OCI-LY1 (cell line): ENCODE data around the gene TARM1.

Experiments used
- H2AFZ ChIP-seq: fragments of 200-600 bp; sonication (generic), shearing (Covaris generic); 2 replicates; pipeline ENCODE4 v1.6.0; 2014; ENCODE audit warnings: antibody characterized with exemption, mild to moderate bottlenecking, low read length
- H3F3A ChIP-seq: fragments of 200-600 bp; sonication (generic), shearing (Covaris generic); 2 replicates; pipeline ENCODE4 v1.6.0; 2014; ENCODE audit warnings: mild to moderate bottlenecking, antibody characterized with exemption, low read length, moderate library complexity; ENCODE audit not compliant: insufficient read depth
- H3K27ac ChIP-seq: fragments of 200-600 bp; sonication (generic); 2 replicates; pipeline ENCODE4 v1.5.1; 2014; ENCODE audit warnings: low read length, mixed run types, mild to moderate bottlenecking, low read depth; ENCODE audit not compliant: poor library complexity, severe bottlenecking
- H3K27me3 ChIP-seq: fragments of 200-600 bp; sonication (generic); 2 replicates; pipeline ENCODE4 v1.6.0; 2014; ENCODE audit warnings: antibody characterized with exemption, mild to moderate bottlenecking, low read length, moderate library complexity; ENCODE audit not compliant: insufficient read depth
- H3K36me3 ChIP-seq: fragments of 200-600 bp; sonication (generic); 2 replicates; pipeline ENCODE4 v1.6.1; 2014; ENCODE audit warnings: mild to moderate bottlenecking, antibody characterized with exemption, low read length, moderate library complexity, mixed read lengths; ENCODE audit not compliant: insufficient read depth
- H3K4me1 ChIP-seq: fragments of 200-600 bp; sonication (generic); 2 replicates; pipeline ENCODE4 v1.5.1; 2014; ENCODE audit warnings: mild to moderate bottlenecking, low read length, moderate library complexity; ENCODE audit not compliant: insufficient read depth, severe bottlenecking
- H3K4me2 ChIP-seq: fragments of 200-600 bp; sonication (generic), shearing (Covaris generic); 2 replicates; pipeline ENCODE4 v1.6.1; 2014; ENCODE audit warnings: low read length
- H3K4me3 ChIP-seq: fragments of 200-600 bp; sonication (generic); 2 replicates; pipeline ENCODE4 v1.5.1; 2014; ENCODE audit warnings: low read length, low read depth, mild to moderate bottlenecking, mixed read lengths; ENCODE audit not compliant: poor library complexity, severe bottlenecking
- H3K79me2 ChIP-seq: fragments of 200-600 bp; shearing (Covaris generic); 2 replicates; pipeline ENCODE4 v1.6.1; 2016; ENCODE audit warnings: mixed run types, low read length, mixed read lengths; ENCODE audit not compliant: insufficient read depth
- H3K9ac ChIP-seq: fragments of 200-600 bp; sonication (generic), shearing (Covaris generic); 2 replicates; pipeline ENCODE4 v1.6.1; 2014; ENCODE audit warnings: mild to moderate bottlenecking, low read length, mixed read lengths
- H3K9me2 ChIP-seq: fragments of 200-600 bp; sonication (generic), shearing (Covaris generic); 2 replicates; pipeline ENCODE4 v1.6.1; 2014; ENCODE audit warnings: low read depth, mild to moderate bottlenecking, low read length, mixed read lengths
- H3K9me3 ChIP-seq: fragments of 200-600 bp; shearing (Covaris generic); 2 replicates; pipeline ENCODE4 v1.6.1; 2014; ENCODE audit warnings: low read length, mixed read lengths
- H4K20me1 ChIP-seq: fragments of 200-600 bp; sonication (generic), shearing (Covaris generic); 2 replicates; pipeline ENCODE4 v1.6.0; 2016; ENCODE audit warnings: mild to moderate bottlenecking, low read length; ENCODE audit not compliant: insufficient read depth
- EZH2 ChIP-seq: fragments of 200-600 bp; sonication (generic), shearing (Covaris generic); IDR thresholded peaks from 2 replicates; pipeline ENCODE4 v1.8.0; 2017; ENCODE audit warnings: borderline replicate concordance, mixed run types, mild to moderate bottlenecking, antibody characterized with exemption, low read length, moderate library complexity, mixed read lengths
- TF ChIP-seq, protein P1 (sequence below): fragments of 200-600 bp; sonication (generic), shearing (Covaris generic); IDR thresholded peaks from 2 replicates; pipeline ENCODE4 v1.5.1; 2017; ENCODE audit warnings: mild to moderate bottlenecking, antibody characterized with exemption, low read length, moderate library complexity, mixed read lengths

Gene TARM1

DNA sequence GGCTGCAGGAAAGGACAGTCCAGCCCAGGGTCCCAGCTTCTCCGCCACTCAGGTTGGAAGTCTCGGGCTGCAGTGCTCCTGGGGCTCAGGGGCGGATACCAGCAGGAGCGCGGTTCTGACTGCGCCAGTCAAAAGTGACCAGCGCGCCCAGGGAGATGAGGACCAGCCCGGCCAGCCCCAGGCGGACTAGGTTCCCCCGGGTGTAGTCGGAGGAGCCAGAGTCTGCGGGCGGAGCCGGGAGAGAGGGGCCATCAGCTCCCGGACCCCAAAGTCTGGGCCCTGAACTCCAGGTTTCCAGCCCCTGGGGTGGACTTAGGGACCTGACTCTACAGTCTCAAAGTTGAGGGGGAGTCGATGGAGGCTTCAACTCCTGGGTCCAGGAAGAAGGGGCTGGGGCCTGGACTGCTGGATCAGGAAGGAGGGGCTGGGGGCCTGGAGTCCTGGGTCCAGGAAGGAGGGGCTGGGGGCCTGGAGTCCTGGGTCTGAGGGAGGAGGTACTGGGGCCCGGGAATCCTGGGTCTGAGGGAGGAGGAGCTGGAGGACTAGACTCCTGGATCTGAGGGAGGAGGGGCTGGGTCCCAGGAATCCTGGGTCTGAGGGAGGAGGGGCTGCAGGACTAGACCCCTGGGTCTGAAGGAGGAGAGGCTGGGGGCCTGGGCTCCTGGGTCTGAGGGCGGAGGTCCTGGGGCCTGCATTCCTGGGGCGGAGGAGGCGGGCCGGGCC, 14.1 kb upstream of the TARM1 start:
- Histone ChIP-seq H3K36me3 (no peaks in the 10 kb centered on the region), H3K27me3 (no peaks in the 10 kb centered on the region), H3K4me2 (no peak overlapping the region), H3K9me2 (no peaks in the 10 kb centered on the region), H3K79me2 (no peaks in the 10 kb centered on the region), H3K9me3 (no peaks in the 10 kb centered on the region), H3K27ac (no peak overlapping the region), H2AFZ (no peak overlapping the region), H3F3A (no peaks in the 10 kb centered on the region), H3K4me1 (peaks cover 4% of the 10 kb centered on the region), H3K4me3 (no peak overlapping the region), H4K20me1 (no peaks in the 10 kb centered on the region), H3K9ac (no peak overlapping the region)
- TF ChIP-seq EZH2: no peak
- TF ChIP-seq, protein P1, sequence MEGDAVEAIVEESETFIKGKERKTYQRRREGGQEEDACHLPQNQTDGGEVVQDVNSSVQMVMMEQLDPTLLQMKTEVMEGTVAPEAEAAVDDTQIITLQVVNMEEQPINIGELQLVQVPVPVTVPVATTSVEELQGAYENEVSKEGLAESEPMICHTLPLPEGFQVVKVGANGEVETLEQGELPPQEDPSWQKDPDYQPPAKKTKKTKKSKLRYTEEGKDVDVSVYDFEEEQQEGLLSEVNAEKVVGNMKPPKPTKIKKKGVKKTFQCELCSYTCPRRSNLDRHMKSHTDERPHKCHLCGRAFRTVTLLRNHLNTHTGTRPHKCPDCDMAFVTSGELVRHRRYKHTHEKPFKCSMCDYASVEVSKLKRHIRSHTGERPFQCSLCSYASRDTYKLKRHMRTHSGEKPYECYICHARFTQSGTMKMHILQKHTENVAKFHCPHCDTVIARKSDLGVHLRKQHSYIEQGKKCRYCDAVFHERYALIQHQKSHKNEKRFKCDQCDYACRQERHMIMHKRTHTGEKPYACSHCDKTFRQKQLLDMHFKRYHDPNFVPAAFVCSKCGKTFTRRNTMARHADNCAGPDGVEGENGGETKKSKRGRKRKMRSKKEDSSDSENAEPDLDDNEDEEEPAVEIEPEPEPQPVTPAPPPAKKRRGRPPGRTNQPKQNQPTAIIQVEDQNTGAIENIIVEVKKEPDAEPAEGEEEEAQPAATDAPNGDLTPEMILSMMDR: no peak

GRCh38 chr19:54094426-54095000, 13.3 kb upstream of the TARM1 start:
- no peak overlapping the region for H3K9ac ChIP-seq
- H3K9me2 ChIP-seq: no peaks in the 10 kb centered on the region
- no peaks in the 10 kb centered on the region for H3F3A ChIP-seq
- TF ChIP-seq EZH2: no peak
- TF ChIP-seq, protein P1: no peak
- no peak overlapping the region for H3K27ac ChIP-seq
- H3K27me3 ChIP-seq: no peaks in the 10 kb centered on the region
- H2AFZ ChIP-seq: no peak overlapping the region
- no peak overlapping the region for H3K4me3 ChIP-seq
- no peaks in the 10 kb centered on the region for H3K36me3 ChIP-seq
- H3K79me2 ChIP-seq: no peaks in the 10 kb centered on the region
- no peaks in the 10 kb centered on the region for H3K9me3 ChIP-seq
- H4K20me1 ChIP-seq: no peaks in the 10 kb centered on the region
- H3K4me2 ChIP-seq: no peak overlapping the region
- H3K4me1 ChIP-seq: peaks cover 4% of the 10 kb centered on the region

DNA sequence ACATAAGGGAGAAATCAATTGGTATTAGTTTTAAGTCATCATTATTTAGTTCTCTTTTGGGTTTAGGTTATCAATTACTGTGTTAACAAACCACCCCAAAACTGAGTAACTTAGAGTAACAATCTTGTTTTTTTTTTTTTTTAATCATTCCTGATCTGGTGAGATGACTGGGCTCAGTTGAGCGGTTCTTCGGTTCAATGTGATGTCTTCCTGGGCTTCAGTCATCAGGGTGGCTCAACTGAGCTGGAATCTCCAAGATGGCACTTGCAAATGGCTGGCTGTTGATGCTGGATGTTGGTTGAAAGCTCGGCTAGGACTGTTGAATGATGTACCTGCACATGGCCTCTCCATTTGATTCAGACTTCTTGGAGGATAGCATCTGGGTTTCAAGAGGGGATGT, 3.2 kb upstream of the TARM1 start:
- Histone ChIP-seq H3K36me3 (no peaks in the 10 kb centered on the region), H3K27me3 (no peaks in the 10 kb centered on the region; the same call in 1 of the 2 replicates), H3K79me2 (no peaks in the 10 kb centered on the region), H3K9ac (no peak overlapping the region), H3K4me3 (no peak overlapping the region), H3K9me3 (peaks cover 2% of the 10 kb centered on the region; the same call in 1 of the 2 replicates), H3K4me2 (no peak overlapping the region), H3K4me1 (no peaks in the 10 kb centered on the region), H4K20me1 (no peaks in the 10 kb centered on the region), H2AFZ (no peak overlapping the region), H3F3A (no peaks in the 10 kb centered on the region), H3K27ac (no peak overlapping the region), H3K9me2 (no peaks in the 10 kb centered on the region)
- TF ChIP-seq, protein P1: no peak
- TF ChIP-seq EZH2: no peak
